Measurements from ENCODE around the gene NAT8L.

The NAT8L gene

GRCh38 chr4:2046031-2046961, 12.8 kb upstream of the NAT8L start:
- DNase-seq = no peak

GRCh38 chr4:2047031-2047660, 12.0 kb upstream of the NAT8L start:
- no peak for DNase-seq

GRCh38 chr4:2047781-2048581, 11.1 kb upstream of the NAT8L start:
- no peak for DNase-seq

- DNase-seq = no peak
These were observed 10.3 kb upstream of the NAT8L start for GRCh38 chr4:2048831-2049230.

GRCh38 chr4:2049381-2049780, 9.7 kb upstream of the NAT8L start:
- no peak for DNase-seq

GRCh38 chr4:2049811-2050210, 9.3 kb upstream of the NAT8L start:
- no peak for DNase-seq

GRCh38 chr4:2051086-2051485, 8.0 kb upstream of the NAT8L start:
- DNase-seq = no peak

GRCh38 chr4:2054217-2054616, 4.9 kb upstream of the NAT8L start:
- DNase-seq = no peak

- no peak for DNase-seq
These were observed 1.6 kb upstream of the NAT8L start for GRCh38 chr4:2057382-2058065.

GRCh38 chr4:2058264-2059045, 672 bp upstream of the NAT8L start:
- DNase-seq = no peak

GRCh38 chr4:2059726-2060602, 837 bp downstream of the NAT8L start:
- no peak for DNase-seq

GRCh38 chr4:2060611-2061185, 1.6 kb downstream of the NAT8L start:
- no peak for DNase-seq

- no peak for DNase-seq
These were observed 2.3 kb downstream of the NAT8L start for GRCh38 chr4:2061186-2062131.

GRCh38 chr4:2062168-2062807, 3.2 kb downstream of the NAT8L start:
- no peak for DNase-seq

GRCh38 chr4:2062808-2063524, 3.8 kb downstream of the NAT8L start:
- DNase-seq = no peak

- no peak for DNase-seq
These were observed 4.6 kb downstream of the NAT8L start for GRCh38 chr4:2063557-2064275.

- DNase-seq = no peak
These were observed 5.3 kb downstream of the NAT8L start for GRCh38 chr4:2064276-2064991.
